T-helper 2 cell treated with Interferon-gamma antibody and Interleukin-4, amounts not matched to agents 5 μg/mL and 100 μg/mL, for 36 hours (primary cell): ENCODE results near the gene MYBBP1A.

Experiments
- DNase-seq: peaks from one replicate; pipeline ENCODE4 v3.0.0; 2021; ENCODE audit warnings: low spot score
- H3K27ac Mint-ChIP-seq: one replicate; pipeline ENCODE4 v1.8.0; 2021; ENCODE audit warnings: mild to moderate bottlenecking, mixed read lengths
- H3K27me3 Mint-ChIP-seq: one replicate; pipeline ENCODE4 v1.8.0; 2021; ENCODE audit warnings: low read depth, mixed read lengths
- H3K36me3 Mint-ChIP-seq: one replicate; pipeline ENCODE4 v1.8.0; 2021; ENCODE audit warnings: low read depth, mixed read lengths
- H3K4me1 Mint-ChIP-seq: one replicate; pipeline ENCODE4 v1.8.0; 2021; ENCODE audit warnings: low read depth, mixed read lengths
- H3K4me3 Mint-ChIP-seq: one replicate; pipeline ENCODE4 v1.8.0; 2022; ENCODE audit warnings: mild to moderate bottlenecking, moderate library complexity, mixed read lengths
- H3K9me3 Mint-ChIP-seq: one replicate; pipeline ENCODE4 v1.8.0; 2021; ENCODE audit warnings: mixed read lengths

The MYBBP1A gene

GRCh38 chr17:4512156-4513112 is 42.8 kb downstream of the MYBBP1A start:
- no peak for DNase-seq
- no peak overlapping the region for H3K27ac Mint-ChIP-seq
- peaks cover 8% of the 10 kb centered on the region for H3K4me1 Mint-ChIP-seq
- H3K9me3 Mint-ChIP-seq, result no peaks in the 10 kb centered on the region
- no peaks in the 10 kb centered on the region for H3K36me3 Mint-ChIP-seq
- no peak overlapping the region for H3K4me3 Mint-ChIP-seq
- no peaks in the 10 kb centered on the region for H3K27me3 Mint-ChIP-seq

- Mint-ChIP-seq H3K36me3 (no peaks in the 10 kb centered on the region), H3K9me3 (no peaks in the 10 kb centered on the region), H3K4me3 (no peak overlapping the region), H3K27me3 (no peaks in the 10 kb centered on the region), H3K4me1 (peaks cover 8% of the 10 kb centered on the region), H3K27ac (no peak overlapping the region)
- no peak for DNase-seq
These were observed 43.8 kb downstream of the MYBBP1A start for GRCh38 chr17:4511199-4511932.

DNA sequence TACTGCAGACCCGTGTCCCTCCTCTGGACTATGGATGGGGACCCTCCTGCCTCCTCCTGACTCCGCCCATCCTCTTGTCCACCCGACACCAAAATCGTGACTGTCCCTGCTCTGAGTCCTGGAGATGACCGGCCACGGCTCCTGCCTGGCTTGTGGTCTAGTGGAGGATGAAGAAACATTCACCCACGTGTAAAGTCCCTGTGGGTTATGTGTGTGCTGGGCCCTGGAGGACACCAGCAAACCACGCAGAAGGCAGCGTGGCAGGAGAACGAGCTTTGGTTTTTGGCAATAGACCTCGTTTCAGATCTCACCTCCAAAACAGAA is 44.6 kb downstream of the MYBBP1A start:
- no peaks in the 10 kb centered on the region for H3K9me3 Mint-ChIP-seq
- H3K36me3 Mint-ChIP-seq, result no peaks in the 10 kb centered on the region
- no peak for DNase-seq
- no peak overlapping the region for H3K27ac Mint-ChIP-seq
- H3K4me3 Mint-ChIP-seq, result no peak overlapping the region
- no peaks in the 10 kb centered on the region for H3K27me3 Mint-ChIP-seq
- H3K4me1 Mint-ChIP-seq, result peaks cover 8% of the 10 kb centered on the region

DNA sequence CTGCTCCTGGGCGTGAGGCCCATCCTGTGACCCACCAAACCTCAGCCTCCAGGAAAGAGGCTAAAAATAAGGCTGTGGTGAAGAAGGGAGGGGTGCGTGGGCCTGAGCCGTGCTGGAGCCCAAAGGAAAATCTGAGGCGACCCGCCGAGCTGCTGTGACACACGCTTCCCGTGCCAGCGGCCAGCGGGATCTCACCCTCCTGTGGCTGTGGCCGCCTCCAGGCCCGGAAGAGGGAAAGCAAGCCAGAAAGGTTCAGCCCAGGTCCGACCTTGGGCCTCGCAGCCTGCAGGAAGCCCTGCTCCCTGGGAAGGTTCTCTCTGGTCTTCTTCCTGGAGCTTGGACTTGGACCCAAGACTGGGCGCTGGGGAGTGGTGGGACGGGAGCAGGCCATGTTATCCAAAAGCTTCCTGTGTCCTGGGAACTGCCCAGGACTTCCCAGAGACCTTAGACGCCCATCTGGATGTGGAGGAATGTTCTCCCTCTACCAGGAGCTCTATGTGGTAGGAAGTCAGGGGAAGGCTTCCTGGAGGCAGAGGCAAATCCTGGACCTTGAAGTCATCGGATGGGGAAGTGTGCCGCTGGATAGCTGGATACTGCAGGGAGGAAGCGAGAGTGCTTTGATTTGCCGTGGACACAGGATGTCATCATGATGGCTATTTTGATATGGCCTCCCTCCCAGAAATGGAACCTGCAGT is 45.1 kb downstream of the MYBBP1A start:
- Mint-ChIP-seq H3K36me3 (no peaks in the 10 kb centered on the region), H3K27ac (no peak overlapping the region), H3K27me3 (no peaks in the 10 kb centered on the region), H3K4me3 (no peak overlapping the region), H3K4me1 (peaks cover 8% of the 10 kb centered on the region), H3K9me3 (no peaks in the 10 kb centered on the region)
- no peak for DNase-seq

GRCh38 chr17:4509401-4509800 is 45.8 kb downstream of the MYBBP1A start:
- Mint-ChIP-seq H3K9me3 (no peaks in the 10 kb centered on the region), H3K36me3 (no peaks in the 10 kb centered on the region), H3K4me3 (no peak overlapping the region), H3K27ac (no peak overlapping the region), H3K4me1 (peaks cover 15% of the 10 kb centered on the region), H3K27me3 (no peaks in the 10 kb centered on the region)
- DNase-seq, result peak; percentile 34

DNA sequence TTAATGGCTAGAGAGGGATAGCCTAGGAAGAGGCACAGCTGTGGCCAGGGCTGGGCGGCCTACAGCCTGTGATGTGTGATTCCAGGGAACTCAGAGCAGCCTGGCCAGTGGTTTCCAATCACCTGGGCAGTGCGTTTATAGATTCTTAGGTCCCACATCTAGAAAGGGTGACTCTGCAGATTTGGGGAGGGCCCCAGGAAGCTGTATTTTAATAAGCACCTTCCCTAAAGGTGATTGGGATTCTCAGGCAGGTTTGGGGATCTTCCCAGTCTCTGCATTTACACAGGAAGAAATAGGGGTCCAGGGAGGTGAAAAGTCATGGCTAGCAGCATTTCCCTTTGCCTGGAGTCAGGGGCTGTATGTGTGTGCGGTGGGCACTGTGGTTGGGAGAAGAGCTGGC is 47.0 kb downstream of the MYBBP1A start:
- H3K9me3 Mint-ChIP-seq, result no peaks in the 10 kb centered on the region
- H3K4me3 Mint-ChIP-seq, result no peak overlapping the region
- no peaks in the 10 kb centered on the region for H3K36me3 Mint-ChIP-seq
- DNase-seq, result no peak
- H3K4me1 Mint-ChIP-seq, result peaks cover 20% of the 10 kb centered on the region
- peaks cover 5% of the 10 kb centered on the region for H3K27me3 Mint-ChIP-seq
- no peak overlapping the region for H3K27ac Mint-ChIP-seq

DNA sequence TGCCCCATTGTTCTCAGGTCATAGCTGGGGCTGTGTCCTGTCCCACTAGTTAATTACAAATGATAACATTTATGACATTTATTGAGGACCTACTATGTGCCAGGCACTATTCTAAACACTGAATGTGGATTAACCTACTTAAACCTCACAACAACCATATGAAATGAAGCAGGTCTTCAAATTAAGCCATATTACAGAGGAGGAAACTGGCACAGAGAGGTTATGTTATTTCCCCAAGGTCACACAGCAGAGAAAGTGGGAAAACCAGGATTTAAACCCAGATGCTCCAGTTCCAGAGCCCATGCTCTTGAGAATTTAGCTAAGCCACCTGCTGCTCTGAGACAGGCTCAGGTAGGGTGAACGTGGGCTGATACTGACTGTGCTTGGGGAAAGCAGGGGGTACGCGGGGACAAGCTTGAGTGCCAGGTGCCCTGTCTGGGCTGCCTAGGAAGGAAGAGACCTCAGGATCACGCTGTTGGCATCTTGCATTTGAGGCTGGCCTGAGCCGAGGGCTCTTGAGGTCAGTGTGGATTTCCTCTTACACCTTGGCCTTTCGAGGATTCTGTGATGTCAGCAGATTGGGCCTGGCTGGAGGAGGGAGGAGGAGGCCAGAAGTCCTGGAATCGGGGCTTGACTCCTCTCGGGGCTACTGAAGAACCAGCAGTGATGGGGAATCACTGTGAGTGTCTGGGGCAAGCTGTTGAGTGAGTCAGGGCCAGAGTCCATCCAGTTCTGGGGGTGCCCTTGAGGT is 47.6 kb downstream of the MYBBP1A start:
- Mint-ChIP-seq H3K27ac (no peak overlapping the region), H3K4me1 (peaks cover 20% of the 10 kb centered on the region), H3K4me3 (no peak overlapping the region), H3K36me3 (no peaks in the 10 kb centered on the region), H3K9me3 (no peaks in the 10 kb centered on the region), H3K27me3 (peaks cover 10% of the 10 kb centered on the region)
- no peak for DNase-seq

- no peak for DNase-seq
- H3K9me3 Mint-ChIP-seq, result no peaks in the 10 kb centered on the region
- peaks cover 20% of the 10 kb centered on the region for H3K4me1 Mint-ChIP-seq
- H3K27ac Mint-ChIP-seq, result no peak overlapping the region
- no peaks in the 10 kb centered on the region for H3K36me3 Mint-ChIP-seq
- H3K4me3 Mint-ChIP-seq, result no peak overlapping the region
- H3K27me3 Mint-ChIP-seq, result peaks cover 10% of the 10 kb centered on the region
These were observed 48.3 kb downstream of the MYBBP1A start for GRCh38 chr17:4506892-4507291.

- Mint-ChIP-seq H3K9me3 (no peaks in the 10 kb centered on the region), H3K4me3 (no peak overlapping the region), H3K27ac (no peak overlapping the region), H3K36me3 (no peaks in the 10 kb centered on the region), H3K4me1 (peaks cover 20% of the 10 kb centered on the region), H3K27me3 (peaks cover 15% of the 10 kb centered on the region)
- DNase-seq, result no peak
These were observed 48.9 kb downstream of the MYBBP1A start for GRCh38 chr17:4506175-4506813.

DNA sequence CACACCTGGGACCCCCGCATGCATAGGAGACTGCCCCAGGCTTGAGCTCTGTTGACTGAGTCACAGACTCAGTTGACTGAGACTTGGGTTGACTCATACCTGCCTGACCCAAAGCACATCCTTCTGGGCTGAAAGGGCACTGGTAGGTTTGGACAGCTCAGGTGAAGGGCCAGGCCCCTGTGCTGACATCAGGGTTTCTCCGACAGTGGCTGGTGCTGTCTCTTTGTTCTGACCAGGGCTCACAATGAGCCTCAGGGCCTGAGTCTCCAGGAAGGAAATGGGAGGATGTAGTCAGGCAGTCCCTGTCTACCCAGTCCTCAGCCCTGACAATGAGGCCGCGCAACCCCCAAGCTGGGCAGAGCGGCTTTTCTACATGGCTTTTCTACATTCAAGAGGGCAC is 50.0 kb downstream of the MYBBP1A start:
- Mint-ChIP-seq H3K27me3 (peaks cover 26% of the 10 kb centered on the region), H3K4me1 (peaks cover 24% of the 10 kb centered on the region), H3K36me3 (peaks cover 4% of the 10 kb centered on the region), H3K9me3 (no peaks in the 10 kb centered on the region), H3K4me3 (no peak overlapping the region), H3K27ac (no peak overlapping the region)
- no peak for DNase-seq

DNA sequence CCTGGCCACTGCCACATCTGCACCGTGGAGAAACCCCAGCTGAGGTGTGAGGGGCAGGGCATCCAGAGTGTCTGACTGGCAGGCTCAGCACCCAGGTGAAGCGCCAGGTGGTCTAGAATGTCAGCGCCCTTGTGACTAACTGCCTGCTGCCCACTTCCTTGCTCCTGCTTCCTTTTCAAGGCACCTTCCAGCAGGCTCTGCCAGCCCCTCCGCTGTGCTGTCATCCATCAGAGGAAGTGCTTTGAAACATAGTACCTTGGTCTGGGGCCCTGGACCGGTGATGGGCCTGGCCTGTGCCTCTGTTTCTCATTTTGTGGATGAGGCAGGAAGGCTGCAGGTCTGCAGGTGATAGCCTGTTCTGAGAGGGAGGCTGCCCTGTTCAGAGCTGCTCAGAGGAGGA is 51.0 kb downstream of the MYBBP1A start:
- DNase-seq, result no peak
- peaks cover 4% of the 10 kb centered on the region for H3K36me3 Mint-ChIP-seq
- no peak overlapping the region for H3K4me3 Mint-ChIP-seq
- H3K4me1 Mint-ChIP-seq, result peaks cover 28% of the 10 kb centered on the region
- H3K27me3 Mint-ChIP-seq, result peaks cover 35% of the 10 kb centered on the region
- H3K27ac Mint-ChIP-seq, result no peak overlapping the region
- no peaks in the 10 kb centered on the region for H3K9me3 Mint-ChIP-seq

GRCh38 chr17:4503283-4504025 is 51.7 kb downstream of the MYBBP1A start:
- no peak overlapping the region for H3K4me3 Mint-ChIP-seq
- H3K27me3 Mint-ChIP-seq, result peaks cover 35% of the 10 kb centered on the region
- H3K36me3 Mint-ChIP-seq, result peaks cover 4% of the 10 kb centered on the region
- H3K4me1 Mint-ChIP-seq, result peaks cover 23% of the 10 kb centered on the region
- H3K9me3 Mint-ChIP-seq, result no peaks in the 10 kb centered on the region
- H3K27ac Mint-ChIP-seq, result peak overlapping the region; percentile 29
- DNase-seq, result no peak
